HepG2 (cell line): ENCODE results near the gene TF. TPM values are rescaled to one million over a fixed set of nuclear protein-coding genes. Genes with fewer than 3 reads are reported as not detected.

Experiments used
- ETV6 ChIP-seq: sonication (generic); formaldehyde crosslinking; conservative IDR thresholded peaks from 2 replicates; pipeline ENCODE4 v1.4.0; 2020; ENCODE audit warnings: missing genetic modification reagents
- GABPB1 ChIP-seq: IDR thresholded peaks from 2 replicates; pipeline ENCODE4 v1.6.1; 2016; ENCODE audit warnings: mild to moderate bottlenecking, missing genetic modification reagents, moderate library complexity, missing compliant biosample characterization
- GPN1 ChIP-seq: sonication (generic); formaldehyde crosslinking; IDR thresholded peaks from 2 replicates; pipeline ENCODE4 v1.5.1; 2020; ENCODE audit warnings: missing genetic modification reagents, borderline replicate concordance
- HMGXB3 ChIP-seq: sonication (generic); formaldehyde crosslinking; IDR thresholded peaks from 2 replicates; pipeline ENCODE4 v1.4.0; 2020; ENCODE audit warnings: missing genetic modification reagents, borderline replicate concordance
- IRF2 ChIP-seq: IDR thresholded peaks from 2 replicates; pipeline ENCODE4 v1.6.1; 2018; ENCODE audit warnings: missing genetic modification reagents, missing compliant biosample characterization
- KDM2A ChIP-seq: sonication (generic); formaldehyde crosslinking; IDR thresholded peaks from 2 replicates; pipeline ENCODE4 v1.4.0; 2020; ENCODE audit warnings: low read depth, missing genetic modification reagents, borderline replicate concordance
- MIER2 ChIP-seq: IDR thresholded peaks from 2 replicates; pipeline ENCODE4 v1.6.1; 2016; ENCODE audit warnings: missing biosample characterization, missing genetic modification reagents
- NCOA5 ChIP-seq: sonication (generic); formaldehyde crosslinking; IDR thresholded peaks from 2 replicates; pipeline ENCODE4 v1.4.0; 2020; ENCODE audit warnings: missing genetic modification reagents
- PHF8 ChIP-seq: sonication (generic); formaldehyde crosslinking; IDR thresholded peaks from 2 replicates; pipeline ENCODE4 v1.5.0; 2020; ENCODE audit warnings: missing genetic modification reagents
- PRDM15 ChIP-seq: sonication (generic); formaldehyde crosslinking; IDR thresholded peaks from 2 replicates; pipeline ENCODE4 v1.4.0; 2020; ENCODE audit warnings: missing genetic modification reagents
- RARG ChIP-seq: sonication (generic); formaldehyde crosslinking; IDR thresholded peaks from 2 replicates; pipeline ENCODE4 v1.4.0; 2020; ENCODE audit warnings: low read depth, mild to moderate bottlenecking, missing genetic modification reagents
- SMC3 ChIP-seq: IDR thresholded peaks from 2 replicates; pipeline ENCODE4 v1.6.1; 2011; ENCODE audit warnings: low read length, improper control_type of control experiment
- ZNF10 ChIP-seq: sonication (generic); formaldehyde crosslinking; IDR thresholded peaks from 2 replicates; pipeline ENCODE4 v1.4.0; 2020; ENCODE audit warnings: mild to moderate bottlenecking, low read depth, missing genetic modification reagents, borderline replicate concordance
- ZNF180 ChIP-seq: sonication (generic); formaldehyde crosslinking; IDR thresholded peaks from 2 replicates; pipeline ENCODE4 v1.4.0; 2020; ENCODE audit warnings: low read depth, missing genetic modification reagents, borderline replicate concordance
- ZNF503 ChIP-seq: sonication (generic); formaldehyde crosslinking; IDR thresholded peaks from 2 replicates; pipeline ENCODE4 v1.4.0; 2020; ENCODE audit warnings: missing genetic modification reagents
- ZNF572 ChIP-seq: sonication (generic); formaldehyde crosslinking; IDR thresholded peaks from 2 replicates; pipeline ENCODE4 v1.5.1; 2020; ENCODE audit warnings: mild to moderate bottlenecking, missing genetic modification reagents
- polyA plus RNA-seq, 8 experiments: library from polyadenylated mRNA; depleted of rRNA in 3 of 8; stranded (reverse) in 7 of 8; unstranded in 1 of 8; fragments of >200 nt; fragmentation: Illumina TruSeq in 4 of 8; extraction: Trizol in 4 of 8; gene quantifications; 2 replicates each; pipeline versions ENCODE4 v1.2.1 to v1.2.3, GENCODE V29; 2011 to 2016; ENCODE audit warnings: low read depth in 4 of 8, missing spikeins in 1 of 8, mixed read lengths in 1 of 8; ENCODE audit not compliant: insufficient read depth in 1 of 8
- total RNA-seq, 5 experiments: library from RNA; depleted of rRNA; stranded (reverse); fragments of >200 nt; fragmentation: Illumina TruSeq; extraction: Trizol; gene quantifications; 2 replicates each; pipeline ENCODE4 v1.2.3, GENCODE V29; 2016; ENCODE audit warnings: low read depth in 1 of 5
- TF ChIP-seq, protein P1 (sequence below): sonication (generic); formaldehyde crosslinking; IDR thresholded peaks from 2 replicates; pipeline ENCODE4 v1.9.0; 2021; ENCODE audit warnings: missing genetic modification reagents, mild to moderate bottlenecking, borderline replicate concordance

TF gene
- total and polyA plus RNA-seq, 2 of the 13 experiments (the other 11 are each of a cell fraction or from before 2014, with no cell fraction given) = 10,074 to 11,821 TPM

GRCh38 chr3:133730993-133731392 lies 15.2 kb upstream of the TF start (continued):
- no peak for TF ChIP-seq ETV6
- TF ChIP-seq PRDM15 (CRISPR knock-in tag) = no peak
- TF ChIP-seq PHF8 (CRISPR knock-in tag) = no peak
- peak; percentile 29; the same call in 1 of the 2 replicates for TF ChIP-seq SMC3
- no peak for TF ChIP-seq GABPB1 (CRISPR knock-in tag)
- no peak for TF ChIP-seq ZNF10 (CRISPR knock-in tag)
- TF ChIP-seq ZNF503 = peak; percentile 88
- no peak for TF ChIP-seq GPN1 (CRISPR knock-in tag)
- TF ChIP-seq, protein P1, sequence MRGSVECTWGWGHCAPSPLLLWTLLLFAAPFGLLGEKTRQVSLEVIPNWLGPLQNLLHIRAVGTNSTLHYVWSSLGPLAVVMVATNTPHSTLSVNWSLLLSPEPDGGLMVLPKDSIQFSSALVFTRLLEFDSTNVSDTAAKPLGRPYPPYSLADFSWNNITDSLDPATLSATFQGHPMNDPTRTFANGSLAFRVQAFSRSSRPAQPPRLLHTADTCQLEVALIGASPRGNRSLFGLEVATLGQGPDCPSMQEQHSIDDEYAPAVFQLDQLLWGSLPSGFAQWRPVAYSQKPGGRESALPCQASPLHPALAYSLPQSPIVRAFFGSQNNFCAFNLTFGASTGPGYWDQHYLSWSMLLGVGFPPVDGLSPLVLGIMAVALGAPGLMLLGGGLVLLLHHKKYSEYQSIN (CRISPR knock-in tag) = no peak
- peak; percentile 71; the same call in 1 of the 2 replicates for TF ChIP-seq IRF2 (CRISPR knock-in tag)
- TF ChIP-seq HMGXB3 (CRISPR knock-in tag) = no peak
- TF ChIP-seq NCOA5 (CRISPR knock-in tag) = no peak
- TF ChIP-seq ZNF572 (CRISPR knock-in tag) = no peak
- no peak for TF ChIP-seq MIER2 (CRISPR knock-in tag)
- no peak for TF ChIP-seq ZNF180
- TF ChIP-seq RARG (CRISPR knock-in tag) = no peak
- TF ChIP-seq KDM2A (CRISPR knock-in tag) = no peak
